K562 (cell line): Measurements from ENCODE around the gene ACHE. TPM values are rescaled to one million over a fixed set of nuclear protein-coding genes. Genes with fewer than 3 reads are reported as not detected.

Source experiments
- ATAC-seq: fragments of 200-7000 bp; cut with Tn5 transposase; 3 replicates; pipeline ENCODE4 v1.9.1; 2020; ENCODE audit warnings: moderate library complexity
- BruUV-seq: library from RNA; stranded (reverse); fragments of 400-500 nt; replicated peaks from 2 replicates; lab custom pipeline; 2021; lab: Mats Ljungman, UMichigan
- CTCF ChIA-PET: fragments of 300-600 bp; formaldehyde crosslinking; extraction: SDS; loops from one replicate; lab custom pipeline; 2021; ENCODE audit warnings: low intra/inter-chr PET ratio; lab: Yijun Ruan, JAX
- POLR2A ChIA-PET: fragments of 300-600, 350-650 bp; sonication (Branson Sonifier 250); formaldehyde crosslinking; extraction: SDS; loops from one replicate; lab custom pipeline; 2021; ENCODE audit warnings: antibody characterized with exemption, inconsistent platforms; lab: Yijun Ruan, JAX
- DNase-seq, 4 experiments: peaks; one replicate each; pipeline versions ENCODE4 v3.0.0 to v3.0.0-alpha.2; 2011 to 2018; ENCODE audit warnings: low spot score in 3 of 4, mixed read lengths in 3 of 4; ENCODE audit errors: extremely low read depth in 1 of 4
- FAIRE-seq: peaks from 2 replicates; lab custom pipeline; 2011; peaks lifted over from hg19 to GRCh38; lab: Jason Lieb, UNC
- H2AFZ ChIP-seq: 2 replicates; pipeline ENCODE4 v1.6.0; 2011; ENCODE audit warnings: low read depth, low read length, control low read depth, inconsistent platforms
- H3K27ac ChIP-seq: fragments of 200-600 bp; 3 replicates; pipeline ENCODE4 v1.8.0; 2011; ENCODE audit warnings: low read depth, mild to moderate bottlenecking, control low read depth, inconsistent platforms, low read length, moderate library complexity, mixed read lengths; ENCODE audit errors: extremely low read depth
- H3K27me3 ChIP-seq, 2 experiments: fragments of 300-600 bp in 1 of 2; 2 replicates in 1 of 2; 3 replicates in 1 of 2; pipeline versions ENCODE4 v1.6.0 to v1.8.0; 2011; ENCODE audit warnings: inconsistent platforms in 2 of 2, low read length in 2 of 2, mild to moderate bottlenecking in 1 of 2, mixed read lengths in 1 of 2, moderate library complexity in 1 of 2; ENCODE audit not compliant: control insufficient read depth in 2 of 2, insufficient read depth in 2 of 2
- H3K36me3 ChIP-seq: fragments of 300-600 bp; 3 replicates; pipeline ENCODE4 v1.8.0; 2011; ENCODE audit warnings: mild to moderate bottlenecking, low read length, inconsistent platforms; ENCODE audit not compliant: control insufficient read depth, insufficient read depth
- H3K4me1 ChIP-seq, 2 experiments: fragments of 200-600 bp in 1 of 2; replicated peaks in 1 of 2; 2 replicates in 1 of 2; 3 replicates in 1 of 2; pipeline versions ENCODE4 v1.5.1 to v1.8.0; 2011; ENCODE audit warnings: inconsistent platforms in 2 of 2, low read length in 2 of 2, mild to moderate bottlenecking in 1 of 2, mixed read lengths in 1 of 2, moderate library complexity in 1 of 2; ENCODE audit not compliant: control insufficient read depth in 2 of 2, insufficient read depth in 2 of 2
- H3K4me2 ChIP-seq: 2 replicates; pipeline ENCODE4 v1.6.1; 2011; ENCODE audit warnings: low read length, control low read depth, inconsistent platforms, mixed read lengths; ENCODE audit not compliant: insufficient read depth
- H3K4me3 ChIP-seq: fragments of 200-600 bp; sonication (generic), shearing (Covaris generic); 2 replicates; pipeline ENCODE4 v1.5.1; 2016; ENCODE audit warnings: control low read depth, inconsistent platforms
- H3K79me2 ChIP-seq: fragments of 200-600 bp; 3 replicates; pipeline ENCODE4 v1.8.0; 2011; ENCODE audit warnings: low read length, inconsistent platforms; ENCODE audit not compliant: control insufficient read depth, insufficient read depth
- H3K9ac ChIP-seq, 2 experiments: 2 replicates each; pipeline versions ENCODE4 v1.6.0 to v1.6.1; 2011; ENCODE audit warnings: low read depth in 2 of 2, low read length in 2 of 2, control low read depth in 1 of 2, inconsistent platforms in 1 of 2, mild to moderate bottlenecking in 1 of 2, mixed read lengths in 1 of 2; ENCODE audit not compliant: insufficient read depth in 1 of 2
- H3K9me1 ChIP-seq: one replicate; pipeline ENCODE4 v1.6.0; 2011; ENCODE audit warnings: inconsistent platforms, mild to moderate bottlenecking, low read length, moderate library complexity; ENCODE audit not compliant: control insufficient read depth, insufficient read depth
- H3K9me3 ChIP-seq: replicated peaks from 2 replicates; pipeline ENCODE4 v1.5.1; 2011; ENCODE audit warnings: low read depth, low read length, inconsistent platforms; ENCODE audit not compliant: control insufficient read depth, insufficient read depth
- H4K20me1 ChIP-seq: replicated peaks from 2 replicates; pipeline ENCODE4 v1.6.1; 2011; ENCODE audit warnings: low read length, inconsistent platforms, mixed read lengths; ENCODE audit not compliant: control insufficient read depth, insufficient read depth
- BRF2 ChIP-seq: IDR thresholded peaks from 3 replicates; pipeline ENCODE4 v1.6.1; 2011; ENCODE audit warnings: borderline replicate concordance, mild to moderate bottlenecking; ENCODE audit not compliant: insufficient read length, insufficient read depth
- CBX1 ChIP-seq: sonication (generic); IDR thresholded peaks from 2 replicates; pipeline ENCODE4 v1.6.1; 2016; ENCODE audit warnings: antibody characterized with exemption, low read depth, mild to moderate bottlenecking
- DACH1 ChIP-seq: fragments of 450-650 bp; IDR thresholded peaks from 2 replicates; pipeline ENCODE4 v1.6.1; 2018; ENCODE audit not compliant: partially characterized antibody
- ESRRA ChIP-seq: fragments of 450-650 bp; IDR thresholded peaks from 2 replicates; pipeline ENCODE4 v1.6.1; 2014; ENCODE audit warnings: low read depth, mild to moderate bottlenecking, moderate library complexity, borderline replicate concordance
- FOXA1 ChIP-seq: fragments of 450-650 bp; IDR thresholded peaks from 2 replicates; pipeline ENCODE4 v1.6.1; 2016; ENCODE audit warnings: mild to moderate bottlenecking, borderline replicate concordance
- KDM5B ChIP-seq: fragments of 200-600 bp; sonication (generic); IDR thresholded peaks from 2 replicates; pipeline ENCODE4 v1.6.1; 2012; ENCODE audit warnings: low read depth, mild to moderate bottlenecking, moderate library complexity, low read length, control low read depth, inconsistent platforms; ENCODE audit not compliant: insufficient replicate concordance
- MEF2D ChIP-seq: conservative IDR thresholded peaks from 2 replicates; pipeline ENCODE4 v1.6.1; 2016; ENCODE audit warnings: low read depth, missing genetic modification characterization, missing compliant biosample characterization
- MLLT1 ChIP-seq, 2 experiments: fragments of 450-650 bp; IDR thresholded peaks; 2 replicates each; pipeline ENCODE4 v1.6.1; 2016
- TARDBP ChIP-seq: fragments of 450-650 bp; IDR thresholded peaks from 2 replicates; pipeline ENCODE4 v1.6.1; 2016
- ZNF584 ChIP-seq: fragments of 200-800 bp; sonication (Bioruptor generic); IDR thresholded peaks from 2 replicates; pipeline ENCODE4 v1.6.1; 2016; ENCODE audit warnings: low read depth, mild to moderate bottlenecking, missing genetic modification characterization, missing compliant biosample characterization
- WGBS: fragments of 100-300 bp; shearing (Covaris generic); methylation state at CpG from one replicate; pipeline ENCODE4 v1.1.6; 2016; ENCODE audit warnings: low coverage, mixed read lengths; ENCODE audit not compliant: insufficient coverage; ENCODE audit errors: missing lambda C conversion rate; 5-methylcytosine and 5-hydroxymethylcytosine counted together
- in situ Hi-C: fragments of 300-500 bp; cut with MboI; formaldehyde crosslinking; loops from 4 replicates; pipeline ENCODE4 v1.15.0; 2018; ENCODE audit warnings: inconsistent platforms, mixed read lengths
- intact Hi-C: fragments of 100-400 bp; cut with micrococcal nuclease; formaldehyde crosslinking; loops from 2 replicates; pipeline ENCODE4 v1.14.2; 2022
- polyA plus RNA-seq, 8 experiments: library from polyadenylated mRNA; depleted of rRNA in 4 of 8; stranded (reverse) in 5 of 8; unstranded in 3 of 8; fragments of >200 nt; fragmentation: Nextera tagmentation in 2 of 8; fragmentation: Illumina TruSeq in 1 of 8; extraction: Ambion mirVana in 2 of 8; extraction: Trizol in 1 of 8; gene quantifications; 2 replicates each; pipeline versions ENCODE4 v1.2.1 to v1.2.3, GENCODE V29; 2011 to 2014; ENCODE audit warnings: inconsistent platforms in 1 of 8, missing spikeins in 1 of 8
- total RNA-seq, 7 experiments: library from RNA; depleted of rRNA in 6 of 7; stranded (reverse); fragments of >200 nt in 6 of 7; fragmentation: Illumina TruSeq in 2 of 7; extraction: Trizol in 2 of 7; gene quantifications; 2 replicates each; pipeline versions ENCODE4 v1.2.1 to v1.2.3, GENCODE V29; 2011 to 2021; ENCODE audit warnings: low replicate concordance in 1 of 7
- TF ChIP-seq, protein P1 (sequence below): fragments of 450-650 bp; IDR thresholded peaks from 2 replicates; pipeline ENCODE4 v1.7.0; 2016; ENCODE audit warnings: borderline replicate concordance
- TF ChIP-seq, protein P2 (sequence below): IDR thresholded peaks from 3 replicates; pipeline ENCODE4 v1.6.1; 2011; ENCODE audit warnings: borderline replicate concordance, mild to moderate bottlenecking, moderate library complexity; ENCODE audit not compliant: insufficient read length; ENCODE audit errors: extremely low read depth

The ACHE gene
- total and polyA plus RNA-seq, 9 of the 15 experiments (the other 6 are each of a cell fraction or from before 2014, with no cell fraction given), result 0.04 to 8.8 (median 1.9) TPM

- TF ChIP-seq CBX1 (no peak), FOXA1 (no peak), MEF2D (tag) (no peak), ZNF584 (CRISPR knock-in tag) (no peak), BRF2 (no peak), ESRRA (no peak), MLLT1 (IDR thresholded peaks at IDR 0.05) (no peak)
Measured at GRCh38 chr7:100863406-100863950, 32.2 kb downstream of the ACHE start (continued).

- peaks cover 2% of the 10 kb centered on the region; the same call in 2 of the 3 replicates for H3K79me2 ChIP-seq
- no TSS peak for BruUV-seq
- CTCF ChIA-PET, result interaction anchor here (0.7 kb wide), 1 partner anchor 64 kb away, joined by 5 read pairs; no protein-coding TSS in a partner anchor
- intact Hi-C loops (no loop called here), in situ Hi-C loops (no loop called here)
- H3K9ac ChIP-seq, result 0 out of 4 replicates have a peak overlapping the region, but pooled peaks of 1 of the 2 experiments have one; percentile 82
- peaks cover 29% of the 10 kb centered on the region; the same call in 2 of the 3 replicates for H3K36me3 ChIP-seq
- no peaks in the 10 kb centered on the region for H3K9me3 ChIP-seq
- POLR2A ChIA-PET, result interaction anchor here (1.1 to 1.4 kb wide), 2 partner anchors 9 to 13 kb away, joined by 3 to 5 read pairs; partner anchors contain the start of genes SLC12A9 and SRRT
- ATAC-seq (no peak), DNase-seq (no peak), FAIRE-seq (no peak)
- WGBS, result 93% methylated on average over 10 of the region's 14 CpGs
- H4K20me1 ChIP-seq, result no peaks in the 10 kb centered on the region
- no peak overlapping the region for H3K4me3 ChIP-seq
- no peak overlapping the region for H3K27ac ChIP-seq
- H3K9me1 ChIP-seq, result no peaks in the 10 kb centered on the region
- no peak overlapping the region for H2AFZ ChIP-seq
- H3K4me2 ChIP-seq, result no peak overlapping the region
- H3K27me3 ChIP-seq, result no peaks in the 10 kb centered on the region; a peak in 1 of 5 replicates
- peaks cover 7 to 39% of the 10 kb centered on the region in 2 experiments for H3K4me1 ChIP-seq
- no peak for TF ChIP-seq DACH1
- TF ChIP-seq, protein P1, sequence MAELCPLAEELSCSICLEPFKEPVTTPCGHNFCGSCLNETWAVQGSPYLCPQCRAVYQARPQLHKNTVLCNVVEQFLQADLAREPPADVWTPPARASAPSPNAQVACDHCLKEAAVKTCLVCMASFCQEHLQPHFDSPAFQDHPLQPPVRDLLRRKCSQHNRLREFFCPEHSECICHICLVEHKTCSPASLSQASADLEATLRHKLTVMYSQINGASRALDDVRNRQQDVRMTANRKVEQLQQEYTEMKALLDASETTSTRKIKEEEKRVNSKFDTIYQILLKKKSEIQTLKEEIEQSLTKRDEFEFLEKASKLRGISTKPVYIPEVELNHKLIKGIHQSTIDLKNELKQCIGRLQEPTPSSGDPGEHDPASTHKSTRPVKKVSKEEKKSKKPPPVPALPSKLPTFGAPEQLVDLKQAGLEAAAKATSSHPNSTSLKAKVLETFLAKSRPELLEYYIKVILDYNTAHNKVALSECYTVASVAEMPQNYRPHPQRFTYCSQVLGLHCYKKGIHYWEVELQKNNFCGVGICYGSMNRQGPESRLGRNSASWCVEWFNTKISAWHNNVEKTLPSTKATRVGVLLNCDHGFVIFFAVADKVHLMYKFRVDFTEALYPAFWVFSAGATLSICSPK, result no peak
- no peak for TF ChIP-seq KDM5B
- TF ChIP-seq, protein P2, sequence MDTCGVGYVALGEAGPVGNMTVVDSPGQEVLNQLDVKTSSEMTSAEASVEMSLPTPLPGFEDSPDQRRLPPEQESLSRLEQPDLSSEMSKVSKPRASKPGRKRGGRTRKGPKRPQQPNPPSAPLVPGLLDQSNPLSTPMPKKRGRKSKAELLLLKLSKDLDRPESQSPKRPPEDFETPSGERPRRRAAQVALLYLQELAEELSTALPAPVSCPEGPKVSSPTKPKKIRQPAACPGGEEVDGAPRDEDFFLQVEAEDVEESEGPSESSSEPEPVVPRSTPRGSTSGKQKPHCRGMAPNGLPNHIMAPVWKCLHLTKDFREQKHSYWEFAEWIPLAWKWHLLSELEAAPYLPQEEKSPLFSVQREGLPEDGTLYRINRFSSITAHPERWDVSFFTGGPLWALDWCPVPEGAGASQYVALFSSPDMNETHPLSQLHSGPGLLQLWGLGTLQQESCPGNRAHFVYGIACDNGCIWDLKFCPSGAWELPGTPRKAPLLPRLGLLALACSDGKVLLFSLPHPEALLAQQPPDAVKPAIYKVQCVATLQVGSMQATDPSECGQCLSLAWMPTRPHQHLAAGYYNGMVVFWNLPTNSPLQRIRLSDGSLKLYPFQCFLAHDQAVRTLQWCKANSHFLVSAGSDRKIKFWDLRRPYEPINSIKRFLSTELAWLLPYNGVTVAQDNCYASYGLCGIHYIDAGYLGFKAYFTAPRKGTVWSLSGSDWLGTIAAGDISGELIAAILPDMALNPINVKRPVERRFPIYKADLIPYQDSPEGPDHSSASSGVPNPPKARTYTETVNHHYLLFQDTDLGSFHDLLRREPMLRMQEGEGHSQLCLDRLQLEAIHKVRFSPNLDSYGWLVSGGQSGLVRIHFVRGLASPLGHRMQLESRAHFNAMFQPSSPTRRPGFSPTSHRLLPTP, result no peak
- TF ChIP-seq TARDBP, result no peak
Measured at GRCh38 chr7:100861616-100861985, 34.1 kb downstream of the ACHE start.
